ENCODE results near the gene USP17L26.
"Not testable (repeated sequence)": the region's sequence is repeated elsewhere in the genome, so short reads cannot be mapped to it uniquely, and the experiment has no call there.

Gene USP17L26

GRCh38 chr4:9334358-9334757, at the start of gene USP17L26:
USP17L26 (plus strand) TSS chr4:9334658; CDS start chr4:9334658, 0 bp downstream.
- not testable (repeated sequence) for DNase-seq

- DNase-seq: not testable (repeated sequence)
These were observed 10.3 kb upstream of the USP17L26 start for GRCh38 chr4:9324191-9324590.

GRCh38 chr4:9324865-9325264, 9.6 kb upstream of the USP17L26 start, which contains the start of gene USP17L24:
USP17L24 (plus strand) TSS chr4:9325165; CDS start chr4:9325165, 0 bp downstream.
- DNase-seq: not testable (repeated sequence)

- not testable (repeated sequence) for DNase-seq
These were observed 4.8 kb upstream of the USP17L26 start, which contains the start of gene USP17L25 for GRCh38 chr4:9329611-9330010. USP17L25 (plus strand) TSS chr4:9329911; CDS start chr4:9329911, 0 bp downstream.

- DNase-seq: not testable (repeated sequence)
These were observed 4.6 kb downstream of the USP17L26 start, which contains the start of gene USP17L5 for GRCh38 chr4:9339103-9339502. USP17L5 (plus strand) TSS chr4:9339403; CDS start chr4:9339403, 0 bp downstream.

- not testable (repeated sequence) for DNase-seq
These were observed 9.4 kb downstream of the USP17L26 start, which contains the start of gene USP17L27 for GRCh38 chr4:9343848-9344247. USP17L27 (plus strand) TSS chr4:9344148; CDS start chr4:9344148, 0 bp downstream.

GRCh38 chr4:9348593-9348992, 14.1 kb downstream of the USP17L26 start, which contains the start of gene USP17L28:
USP17L28 (plus strand) TSS chr4:9348893; CDS start chr4:9348893, 0 bp downstream.
- not testable (repeated sequence) for DNase-seq

- DNase-seq: not testable (repeated sequence)
These were observed 16.4 kb downstream of the USP17L26 start for GRCh38 chr4:9350866-9351265.

- not testable (repeated sequence) for DNase-seq
These were observed 18.9 kb downstream of the USP17L26 start, which contains the start of gene USP17L29 for GRCh38 chr4:9353338-9353737. USP17L29 (plus strand) TSS chr4:9353638; CDS start chr4:9353638, 0 bp downstream.

- DNase-seq: not testable (repeated sequence)
These were observed 28.4 kb downstream of the USP17L26 start, which contains the start of gene USP17L30 for GRCh38 chr4:9362829-9363228. USP17L30 (plus strand) TSS chr4:9363129; CDS start chr4:9363129, 0 bp downstream.

- DNase-seq: not testable (repeated sequence)
These were observed 45.4 kb downstream of the USP17L26 start for GRCh38 chr4:9379881-9380280.

GRCh38 chr4:9381012-9381534, 46.6 kb downstream of the USP17L26 start:
- not testable (repeated sequence) for DNase-seq

- DNase-seq: no peak
These were observed 49.7 kb downstream of the USP17L26 start for GRCh38 chr4:9384126-9384525.

All from cerebellar nuclear complex (tissue), 1 donor.